ENCODE data around the gene HS3ST3B1.

- no peak for TF ChIP-seq POLR2AphosphoS5 (IDR thresholded peaks at IDR 0.05)
- TF ChIP-seq CTCF (IDR thresholded peaks at IDR 0.05): no peak
- TF ChIP-seq EP300 (IDR thresholded peaks at IDR 0.05; ENCODE audit: low read depth): no peak
- no peak for TF ChIP-seq POLR2A (IDR thresholded peaks at IDR 0.05)
Measured at GRCh38 chr17:14320098-14320497, 19.2 kb downstream of the HS3ST3B1 start.

All from transverse colon (tissue), 4 donors.